ENCODE measurements around the gene DMD. TPM values are rescaled to one million over a fixed set of nuclear protein-coding genes. Genes with fewer than 3 reads are reported as not detected.

DMD gene
- total and polyA plus RNA-seq, 3 experiments from 2014 or later: 0.03 to 0.48 (median 0.40) TPM

GRCh38 chrX:31706466-31706865 is 1504.9 kb downstream of the DMD start:
- Mint-ChIP-seq H3K36me3 (peaks cover 0 to under 1% (median 0%) of the 10 kb centered on the region in 3 donors), H3K27ac (no peak overlapping the region), H3K27me3 (peaks cover 0 to 5% of the 10 kb centered on the region in 2 donors), H3K4me1 (no peaks in the 10 kb centered on the region), H3K4me3 (no peak overlapping the region), H3K9me3 (peaks cover 0 to 8% (median 0%) of the 10 kb centered on the region in 5 donors)
- Histone ChIP-seq H3K4me1 (ENCODE audit: insufficient read depth, low read length) (no peaks in the 10 kb centered on the region), H3K9me3 (ENCODE audit: low read length) (no peaks in the 10 kb centered on the region), H3K27ac (ENCODE audit: low read depth, low read length) (no peak overlapping the region), H3K27me3 (ENCODE audit: insufficient read depth, low read length, poor library complexity, severe bottlenecking) (no peaks in the 10 kb centered on the region), H3K4me3 (ENCODE audit: low read length) (no peak overlapping the region), H3K36me3 (ENCODE audit: insufficient read depth, low read length) (no peaks in the 10 kb centered on the region)
- DNase-seq: no peak
- CTCF ChIA-PET: interaction anchor here (1.1 kb wide), 1 partner anchor 18 kb away, joined by 3 read pairs; no protein-coding TSS in a partner anchor
- POLR2A ChIA-PET: no interaction called here

GRCh38 chrX:31705816-31706215 is 1505.5 kb downstream of the DMD start:
- CTCF ChIA-PET: interaction anchor here (1.1 kb wide), 1 partner anchor 19 kb away, joined by 3 read pairs; no protein-coding TSS in a partner anchor
- H3K9me3 Mint-ChIP-seq: peaks cover 0 to 8% (median 0%) of the 10 kb centered on the region in 5 donors
- no peak overlapping the region for H3K4me3 Mint-ChIP-seq
- Histone ChIP-seq H3K4me3 (ENCODE audit: low read length) (no peak overlapping the region), H3K27ac (ENCODE audit: low read depth, low read length) (no peak overlapping the region), H3K9me3 (ENCODE audit: low read length) (no peaks in the 10 kb centered on the region), H3K36me3 (ENCODE audit: insufficient read depth, low read length) (no peaks in the 10 kb centered on the region), H3K27me3 (ENCODE audit: insufficient read depth, low read length, poor library complexity, severe bottlenecking) (no peaks in the 10 kb centered on the region), H3K4me1 (ENCODE audit: insufficient read depth, low read length) (no peaks in the 10 kb centered on the region)
- POLR2A ChIA-PET: interaction anchor here (0.6 kb wide), 1 partner anchor 110 kb away, joined by 3 read pairs; no protein-coding TSS in a partner anchor
- DNase-seq: no peak
- H3K27ac Mint-ChIP-seq: no peak overlapping the region
- no peaks in the 10 kb centered on the region for H3K4me1 Mint-ChIP-seq
- peaks cover 0 to 2% (median 0%) of the 10 kb centered on the region in 3 donors for H3K36me3 Mint-ChIP-seq
- peaks cover 0 to 5% of the 10 kb centered on the region in 2 donors for H3K27me3 Mint-ChIP-seq

GRCh38 chrX:31704938-31705337 is 1506.4 kb downstream of the DMD start:
- Mint-ChIP-seq H3K4me3 (no peak overlapping the region), H3K36me3 (peaks cover 0 to 2% (median 0%) of the 10 kb centered on the region in 3 donors), H3K27me3 (peaks cover 0 to 2% of the 10 kb centered on the region in 2 donors), H3K9me3 (peaks cover 0 to 8% (median 0%) of the 10 kb centered on the region in 5 donors), H3K4me1 (no peaks in the 10 kb centered on the region), H3K27ac (no peak overlapping the region)
- POLR2A ChIA-PET: no interaction called here
- Histone ChIP-seq H3K9me3 (ENCODE audit: low read length) (no peaks in the 10 kb centered on the region), H3K36me3 (ENCODE audit: insufficient read depth, low read length) (no peaks in the 10 kb centered on the region), H3K4me3 (ENCODE audit: low read length) (no peak overlapping the region), H3K4me1 (ENCODE audit: insufficient read depth, low read length) (no peaks in the 10 kb centered on the region), H3K27ac (ENCODE audit: low read depth, low read length) (no peak overlapping the region), H3K27me3 (ENCODE audit: insufficient read depth, low read length, poor library complexity, severe bottlenecking) (no peaks in the 10 kb centered on the region)
- CTCF ChIA-PET: no interaction called here
- DNase-seq: no peak

GRCh38 chrX:31702222-31702621 is 1509.1 kb downstream of the DMD start:
- no peak for DNase-seq
- Mint-ChIP-seq H3K27ac (no peak overlapping the region), H3K36me3 (peaks cover 0 to 2% (median 0%) of the 10 kb centered on the region in 3 donors), H3K4me3 (no peak overlapping the region), H3K4me1 (no peaks in the 10 kb centered on the region), H3K9me3 (peaks cover 0 to 8% (median 2%) of the 10 kb centered on the region in 5 donors), H3K27me3 (peaks cover 0 to 2% of the 10 kb centered on the region in 2 donors)
- no peak overlapping the region for H3K27ac ChIP-seq (ENCODE audit: low read depth, low read length)
- ChIA-PET POLR2A (no interaction called here), CTCF (no interaction called here)
- H3K36me3 ChIP-seq (ENCODE audit: insufficient read depth, low read length): no peaks in the 10 kb centered on the region
- no peaks in the 10 kb centered on the region for H3K27me3 ChIP-seq (ENCODE audit: insufficient read depth, low read length, poor library complexity, severe bottlenecking)
- no peaks in the 10 kb centered on the region for H3K4me1 ChIP-seq (ENCODE audit: insufficient read depth, low read length)
- H3K4me3 ChIP-seq (ENCODE audit: low read length): no peak overlapping the region
- no peaks in the 10 kb centered on the region for H3K9me3 ChIP-seq (ENCODE audit: low read length)

GRCh38 chrX:31697294-31697916 is 1513.9 kb downstream of the DMD start:
- no peaks in the 10 kb centered on the region for H3K27me3 ChIP-seq (ENCODE audit: insufficient read depth, low read length, poor library complexity, severe bottlenecking)
- ChIA-PET POLR2A (no interaction called here), CTCF (no interaction called here)
- no peaks in the 10 kb centered on the region for H3K9me3 ChIP-seq (ENCODE audit: low read length)
- H3K4me3 ChIP-seq (ENCODE audit: low read length): no peak overlapping the region
- no peaks in the 10 kb centered on the region for H3K36me3 ChIP-seq (ENCODE audit: insufficient read depth, low read length)
- H3K4me1 Mint-ChIP-seq: no peaks in the 10 kb centered on the region
- no peak overlapping the region for H3K27ac ChIP-seq (ENCODE audit: low read depth, low read length)
- H3K4me1 ChIP-seq (ENCODE audit: insufficient read depth, low read length): no peaks in the 10 kb centered on the region
- peaks cover under 1 to 5% (median 3%) of the 10 kb centered on the region in 5 donors for H3K9me3 Mint-ChIP-seq
- DNase-seq: no peak
- H3K4me3 Mint-ChIP-seq: no peak overlapping the region
- no peak overlapping the region for H3K27ac Mint-ChIP-seq
- peaks cover 0 to 2% (median 0%) of the 10 kb centered on the region in 3 donors for H3K36me3 Mint-ChIP-seq
- H3K27me3 Mint-ChIP-seq: no peaks in the 10 kb centered on the region

GRCh38 chrX:31679861-31680260 is 1531.5 kb downstream of the DMD start:
- Mint-ChIP-seq H3K27ac (no peak overlapping the region), H3K4me3 (no peak overlapping the region), H3K9me3 (peaks cover 0 to 4% (median 0%) of the 10 kb centered on the region in 5 donors), H3K36me3 (no peaks in the 10 kb centered on the region), H3K4me1 (no peaks in the 10 kb centered on the region), H3K27me3 (peaks cover 0 to 4% of the 10 kb centered on the region in 2 donors)
- DNase-seq: no peak
- H3K4me1 ChIP-seq (ENCODE audit: insufficient read depth, low read length): no peaks in the 10 kb centered on the region
- no peak overlapping the region for H3K4me3 ChIP-seq (ENCODE audit: low read length)
- H3K27me3 ChIP-seq (ENCODE audit: insufficient read depth, low read length, poor library complexity, severe bottlenecking): no peaks in the 10 kb centered on the region
- H3K9me3 ChIP-seq (ENCODE audit: low read length): no peaks in the 10 kb centered on the region
- CTCF ChIA-PET: no interaction called here
- POLR2A ChIA-PET: no interaction called here
- no peaks in the 10 kb centered on the region for H3K36me3 ChIP-seq (ENCODE audit: insufficient read depth, low read length)
- H3K27ac ChIP-seq (ENCODE audit: low read depth, low read length): no peak overlapping the region

GRCh38 chrX:31670245-31670644 is 1541.1 kb downstream of the DMD start:
- Mint-ChIP-seq H3K27me3 (peaks cover 0 to 6% of the 10 kb centered on the region in 2 donors), H3K27ac (no peak overlapping the region), H3K4me3 (no peak overlapping the region), H3K9me3 (peaks cover 0 to 8% (median 5%) of the 10 kb centered on the region in 5 donors), H3K36me3 (no peaks in the 10 kb centered on the region), H3K4me1 (no peaks in the 10 kb centered on the region)
- CTCF ChIA-PET: no interaction called here
- Histone ChIP-seq H3K4me3 (ENCODE audit: low read length) (no peak overlapping the region), H3K9me3 (ENCODE audit: low read length) (no peaks in the 10 kb centered on the region), H3K27me3 (ENCODE audit: insufficient read depth, low read length, poor library complexity, severe bottlenecking) (no peaks in the 10 kb centered on the region), H3K4me1 (ENCODE audit: insufficient read depth, low read length) (no peaks in the 10 kb centered on the region), H3K36me3 (ENCODE audit: insufficient read depth, low read length) (no peaks in the 10 kb centered on the region), H3K27ac (ENCODE audit: low read depth, low read length) (no peak overlapping the region)
- no peak for DNase-seq
- POLR2A ChIA-PET: no interaction called here

GRCh38 chrX:31665454-31665853 is 1545.9 kb downstream of the DMD start:
- DNase-seq: no peak
- H3K36me3 Mint-ChIP-seq: no peaks in the 10 kb centered on the region
- H3K36me3 ChIP-seq (ENCODE audit: insufficient read depth, low read length): no peaks in the 10 kb centered on the region
- H3K9me3 ChIP-seq (ENCODE audit: low read length): no peaks in the 10 kb centered on the region
- ChIA-PET POLR2A (no interaction called here), CTCF (no interaction called here)
- H3K27me3 Mint-ChIP-seq: peaks cover 0 to 3% of the 10 kb centered on the region in 2 donors
- H3K4me1 Mint-ChIP-seq: no peaks in the 10 kb centered on the region
- H3K4me1 ChIP-seq (ENCODE audit: insufficient read depth, low read length): no peaks in the 10 kb centered on the region
- no peak overlapping the region for H3K27ac Mint-ChIP-seq
- no peaks in the 10 kb centered on the region for H3K27me3 ChIP-seq (ENCODE audit: insufficient read depth, low read length, poor library complexity, severe bottlenecking)
- peaks cover 0 to 3% (median 2%) of the 10 kb centered on the region in 5 donors for H3K9me3 Mint-ChIP-seq
- no peak overlapping the region for H3K27ac ChIP-seq (ENCODE audit: low read depth, low read length)
- H3K4me3 Mint-ChIP-seq: no peak overlapping the region
- H3K4me3 ChIP-seq (ENCODE audit: low read length): no peak overlapping the region

All from CD8-positive, alpha-beta memory T cell (primary cell).